Measurements from ENCODE around the gene INAFM1. TPM values are rescaled to one million over a fixed set of nuclear protein-coding genes. Genes with fewer than 3 reads are reported as not detected.

Gene INAFM1
- total and polyA plus RNA-seq, 9 of the 15 experiments (the other 6 are each of a cell fraction or from before 2014, with no cell fraction given), result 0.71 to 30.9 (median 3.1) TPM

- TF ChIP-seq PHTF2 (CRISPR knock-in tag; IDR thresholded peaks at IDR 0.05), result no peak
- TF ChIP-seq HINFP (tag; conservative IDR thresholded peaks at IDR 0.05; ENCODE audit: low read depth), result no peak
- 0 out of 2 replicates have a peak, but pooled peaks have one; percentile 22 for TF ChIP-seq MTA1 (IDR thresholded peaks at IDR 0.05; ENCODE audit: borderline replicate concordance)
- no peak for TF ChIP-seq ZNF280B (CRISPR knock-in tag; IDR thresholded peaks at IDR 0.05)
- no peak for TF ChIP-seq ATF6 (CRISPR knock-in tag; IDR thresholded peaks at IDR 0.05)
- no peak for TF ChIP-seq ETV1 (tag; conservative IDR thresholded peaks at IDR 0.05; ENCODE audit: low read depth)
- TF ChIP-seq ZFP91 (CRISPR knock-in tag; IDR thresholded peaks at IDR 0.05), result 0 out of 2 replicates have a peak, but pooled peaks have one; percentile 14
- TF ChIP-seq NCOR1 (IDR thresholded peaks at IDR 0.05), result no peak
- TF ChIP-seq DLX4 (CRISPR knock-in tag; IDR thresholded peaks at IDR 0.05), result no peak
- TF ChIP-seq MAX (CRISPR knock-in tag; IDR thresholded peaks at IDR 0.05), result peak; percentile 52; the same call in 1 of the 2 replicates
- no peak for TF ChIP-seq MLLT1 (IDR thresholded peaks at IDR 0.05)
- 0 out of 2 replicates have a peak, but pooled peaks have one; percentile 48 for TF ChIP-seq RUNX1 (IDR thresholded peaks at IDR 0.05; ENCODE audit: low read depth)
- TF ChIP-seq VEZF1 (CRISPR knock-in tag; IDR thresholded peaks at IDR 0.05), result peak; percentile 29; the same call in 1 of the 2 replicates
- TF ChIP-seq CTBP1 (IDR thresholded peaks at IDR 0.05; ENCODE audit: borderline replicate concordance), result 0 out of 2 replicates have a peak, but pooled peaks have one; percentile 32
- TF ChIP-seq FOXJ3 (CRISPR knock-in tag; IDR thresholded peaks at IDR 0.05), result no peak
These were observed 46.3 kb upstream of the INAFM1 start (continued) for GRCh38 chr19:47228168-47228936.

Data from K562 (cell line).